GM12878 (cell line): ENCODE results near the gene CD48. TPM values are rescaled to one million over a fixed set of nuclear protein-coding genes. Genes with fewer than 3 reads are reported as not detected.

Experiments used
- ATF7 ChIP-seq: fragments of 450-650 bp; IDR thresholded peaks from 2 replicates; pipeline ENCODE4 v1.6.1; 2016; ENCODE audit warnings: low read depth, mild to moderate bottlenecking
- BHLHE40 ChIP-seq, 2 experiments: fragments of 450-650 bp in 1 of 2; IDR thresholded peaks; 2 replicates each; pipeline ENCODE4 v1.6.1; 2011 to 2017; ENCODE audit warnings: low read depth in 2 of 2, borderline replicate concordance in 1 of 2, improper control_type of control experiment in 1 of 2, low read length in 1 of 2, mild to moderate bottlenecking in 1 of 2
- BMI1 ChIP-seq: fragments of 450-650 bp; IDR thresholded peaks from 2 replicates; pipeline ENCODE4 v1.6.1; 2016; ENCODE audit warnings: mild to moderate bottlenecking, moderate library complexity, borderline replicate concordance
- CHD4 ChIP-seq: fragments of 200-600 bp; sonication (generic); IDR thresholded peaks from 2 replicates; pipeline ENCODE4 v1.6.1; 2016; ENCODE audit warnings: mild to moderate bottlenecking
- CREM ChIP-seq: IDR thresholded peaks from 2 replicates; pipeline ENCODE4 v1.6.1; 2014; ENCODE audit warnings: antibody characterized with exemption, low read depth
- FOXK2 ChIP-seq: fragments of 450-650 bp; IDR thresholded peaks from 2 replicates; pipeline ENCODE4 v1.6.1; 2017; ENCODE audit warnings: mild to moderate bottlenecking, moderate library complexity
- FOXM1 ChIP-seq: IDR thresholded peaks from 2 replicates; pipeline ENCODE4 v1.6.1; 2012; ENCODE audit warnings: low read depth, mild to moderate bottlenecking, inconsistent platforms, low read length, moderate library complexity
- GABPA ChIP-seq: IDR thresholded peaks from 2 replicates; pipeline ENCODE4 v1.6.1; 2014; ENCODE audit warnings: antibody characterized with exemption, low read depth, mild to moderate bottlenecking, inconsistent platforms
- HDAC6 ChIP-seq: fragments of 200-600 bp; sonication (generic); IDR thresholded peaks from one replicate; pipeline ENCODE4 v1.8.0; 2017; ENCODE audit warnings: antibody characterized with exemption; ENCODE audit not compliant: unreplicated experiment
- LARP7 ChIP-seq: fragments of 450-650 bp; IDR thresholded peaks from 2 replicates; pipeline ENCODE4 v1.6.1; 2017; ENCODE audit warnings: mild to moderate bottlenecking
- MTA2 ChIP-seq: fragments of 450-650 bp; IDR thresholded peaks from 2 replicates; pipeline ENCODE4 v1.6.1; 2016; ENCODE audit warnings: low read depth, mild to moderate bottlenecking, moderate library complexity
- NFYA ChIP-seq: IDR thresholded peaks from 2 replicates; pipeline ENCODE4 v1.6.1; 2011; ENCODE audit warnings: low read depth, mild to moderate bottlenecking, low read length, improper control_type of control experiment, borderline replicate concordance
- NFYB ChIP-seq: IDR thresholded peaks from 2 replicates; pipeline ENCODE4 v1.6.1; 2011; ENCODE audit warnings: low read depth, mild to moderate bottlenecking, low read length, improper control_type of control experiment, moderate library complexity; ENCODE audit not compliant: insufficient read depth
- PML ChIP-seq: IDR thresholded peaks from 2 replicates; pipeline ENCODE4 v1.6.1; 2012; ENCODE audit warnings: low read length, inconsistent platforms
- RB1 ChIP-seq: fragments of 450-650 bp; formaldehyde crosslinking; IDR thresholded peaks from 2 replicates; pipeline ENCODE4 v1.6.1; 2017; ENCODE audit warnings: mild to moderate bottlenecking, borderline replicate concordance
- SP1 ChIP-seq: IDR thresholded peaks from one replicate; pipeline ENCODE4 v1.6.1; 2011; ENCODE audit warnings: low read depth, low read length
- SREBF2 ChIP-seq: IDR thresholded peaks from 2 replicates; pipeline ENCODE4 v1.6.1; 2012; ENCODE audit warnings: mild to moderate bottlenecking, low read length
- SUPT20H ChIP-seq: IDR thresholded peaks from 2 replicates; pipeline ENCODE4 v1.6.1; 2011; ENCODE audit warnings: low read depth, mild to moderate bottlenecking, low read length, moderate library complexity, borderline replicate concordance; ENCODE audit not compliant: control insufficient read depth
- ZBED1 ChIP-seq: IDR thresholded peaks from 2 replicates; pipeline ENCODE4 v1.6.1; 2016; ENCODE audit warnings: borderline replicate concordance
- ZNF384 ChIP-seq: IDR thresholded peaks from 2 replicates; pipeline ENCODE4 v1.6.1; 2012; ENCODE audit warnings: low read depth, mild to moderate bottlenecking, low read length, improper control_type of control experiment, borderline replicate concordance
- polyA plus RNA-seq, 11 experiments: library from polyadenylated mRNA; depleted of rRNA in 4 of 11; unstranded in 6 of 11; stranded (reverse) in 5 of 11; fragments of >200 nt; fragmentation: Nextera tagmentation in 4 of 11; fragmentation: Illumina TruSeq in 1 of 11; extraction: Ambion mirVana in 4 of 11; extraction: Trizol in 1 of 11; gene quantifications; 1 replicate in 1 of 11; 2 replicates in 10 of 11; pipeline versions ENCODE4 v1.2.1 to v1.2.3, GENCODE V29; 2011 to 2016; ENCODE audit warnings: inconsistent platforms in 2 of 11, missing spikeins in 2 of 11, low read depth in 1 of 11
- total RNA-seq, 4 experiments: library from RNA; depleted of rRNA in 3 of 4; stranded (reverse); fragments of >200 nt in 3 of 4; fragmentation: Illumina TruSeq in 1 of 4; extraction: Trizol in 1 of 4; gene quantifications; 2 replicates each; pipeline versions ENCODE4 v1.2.1 to v1.2.3, GENCODE V29; 2013 to 2021
- TF ChIP-seq, protein P1 (sequence below): fragments of 450-650 bp; IDR thresholded peaks from 2 replicates; pipeline ENCODE4 v1.6.1; 2017; ENCODE audit warnings: mild to moderate bottlenecking
- TF ChIP-seq, protein P2 (sequence below): fragments of 450-650 bp; IDR thresholded peaks from 2 replicates; pipeline ENCODE4 v1.6.1; 2018; ENCODE audit warnings: mild to moderate bottlenecking, low read depth, moderate library complexity; ENCODE audit not compliant: partially characterized antibody
- TF ChIP-seq, protein P3 (sequence below): IDR thresholded peaks from 2 replicates; pipeline ENCODE4 v1.6.1; 2011; ENCODE audit warnings: borderline replicate concordance, low read depth, mild to moderate bottlenecking, moderate library complexity, low read length; ENCODE audit not compliant: insufficient read depth, poor library complexity, severe bottlenecking
- TF ChIP-seq, protein P4 (sequence below): fragments of 450-650 bp; IDR thresholded peaks from 2 replicates; pipeline ENCODE4 v1.6.1; 2014; ENCODE audit warnings: mild to moderate bottlenecking

The CD48 gene
- total and polyA plus RNA-seq, 10 of the 15 experiments (the other 5 are each of a cell fraction or from before 2014, with no cell fraction given): 302 to 1,315 (median 430) TPM

DNA sequence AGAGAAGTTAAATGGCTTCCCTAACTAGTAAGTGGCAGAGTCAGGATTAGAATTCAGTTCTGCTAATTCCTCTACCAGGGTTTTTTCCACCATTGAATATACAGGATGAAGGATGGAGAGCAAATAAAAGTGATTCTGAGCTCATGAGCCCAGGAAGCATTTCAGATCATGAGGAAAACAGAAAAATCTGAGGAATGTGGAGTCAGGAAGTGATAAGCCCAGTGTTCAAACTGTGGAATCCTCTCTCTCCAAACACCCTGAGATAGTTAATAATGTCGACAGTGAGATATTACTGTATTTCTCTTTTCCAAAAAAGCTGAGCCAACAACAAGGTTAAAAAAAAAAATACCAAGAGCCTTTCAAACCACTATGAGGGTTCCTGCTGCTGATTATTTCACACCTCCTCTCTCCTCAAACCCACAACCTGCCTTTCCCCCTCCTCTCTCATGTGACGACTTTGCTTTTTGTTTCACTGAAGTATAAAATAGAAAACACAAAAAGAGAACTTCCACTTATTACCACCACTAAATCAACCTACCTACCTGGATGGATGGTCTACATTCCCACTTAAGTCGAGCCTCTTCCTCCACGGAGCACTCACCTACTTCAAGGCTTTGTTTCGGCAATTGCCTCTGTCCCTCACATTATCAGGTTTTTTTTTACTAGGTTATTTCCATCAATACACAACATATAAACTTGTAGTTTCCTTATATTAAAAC, 73.6 kb downstream of the CD48 start (continued):
- TF ChIP-seq, protein P1, sequence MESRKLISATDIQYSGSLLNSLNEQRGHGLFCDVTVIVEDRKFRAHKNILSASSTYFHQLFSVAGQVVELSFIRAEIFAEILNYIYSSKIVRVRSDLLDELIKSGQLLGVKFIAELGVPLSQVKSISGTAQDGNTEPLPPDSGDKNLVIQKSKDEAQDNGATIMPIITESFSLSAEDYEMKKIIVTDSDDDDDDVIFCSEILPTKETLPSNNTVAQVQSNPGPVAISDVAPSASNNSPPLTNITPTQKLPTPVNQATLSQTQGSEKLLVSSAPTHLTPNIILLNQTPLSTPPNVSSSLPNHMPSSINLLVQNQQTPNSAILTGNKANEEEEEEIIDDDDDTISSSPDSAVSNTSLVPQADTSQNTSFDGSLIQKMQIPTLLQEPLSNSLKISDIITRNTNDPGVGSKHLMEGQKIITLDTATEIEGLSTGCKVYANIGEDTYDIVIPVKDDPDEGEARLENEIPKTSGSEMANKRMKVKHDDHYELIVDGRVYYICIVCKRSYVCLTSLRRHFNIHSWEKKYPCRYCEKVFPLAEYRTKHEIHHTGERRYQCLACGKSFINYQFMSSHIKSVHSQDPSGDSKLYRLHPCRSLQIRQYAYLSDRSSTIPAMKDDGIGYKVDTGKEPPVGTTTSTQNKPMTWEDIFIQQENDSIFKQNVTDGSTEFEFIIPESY: no peak
- TF ChIP-seq FOXM1 (0 out of 2 replicates have a peak, but pooled peaks have one; percentile 4), RB1 (no peak), BMI1 (no peak), GABPA (no peak), LARP7 (no peak), ZNF384 (peak; percentile 86), MTA2 (peak; percentile 59; the same call in 1 of the 2 replicates), NFYA (no peak), HDAC6 (no peak), SREBF2 (no peak), CREM (no peak), SP1 (no peak), CHD4 (no peak), FOXK2 (no peak), SUPT20H (no peak), ZBED1 (peak; percentile 33; the same call in 1 of the 2 replicates), PML (no peak), NFYB (no peak), BHLHE40 (IDR thresholded peaks at IDR 0.05; ENCODE audit: borderline replicate concordance in 1 of 2, low read depth in 2 of 2, low read length in 1 of 2) (peak; percentile 75 to 84; a peak in 3 of 4 replicates), ATF7 (peak; percentile 89)
- TF ChIP-seq, protein P2, sequence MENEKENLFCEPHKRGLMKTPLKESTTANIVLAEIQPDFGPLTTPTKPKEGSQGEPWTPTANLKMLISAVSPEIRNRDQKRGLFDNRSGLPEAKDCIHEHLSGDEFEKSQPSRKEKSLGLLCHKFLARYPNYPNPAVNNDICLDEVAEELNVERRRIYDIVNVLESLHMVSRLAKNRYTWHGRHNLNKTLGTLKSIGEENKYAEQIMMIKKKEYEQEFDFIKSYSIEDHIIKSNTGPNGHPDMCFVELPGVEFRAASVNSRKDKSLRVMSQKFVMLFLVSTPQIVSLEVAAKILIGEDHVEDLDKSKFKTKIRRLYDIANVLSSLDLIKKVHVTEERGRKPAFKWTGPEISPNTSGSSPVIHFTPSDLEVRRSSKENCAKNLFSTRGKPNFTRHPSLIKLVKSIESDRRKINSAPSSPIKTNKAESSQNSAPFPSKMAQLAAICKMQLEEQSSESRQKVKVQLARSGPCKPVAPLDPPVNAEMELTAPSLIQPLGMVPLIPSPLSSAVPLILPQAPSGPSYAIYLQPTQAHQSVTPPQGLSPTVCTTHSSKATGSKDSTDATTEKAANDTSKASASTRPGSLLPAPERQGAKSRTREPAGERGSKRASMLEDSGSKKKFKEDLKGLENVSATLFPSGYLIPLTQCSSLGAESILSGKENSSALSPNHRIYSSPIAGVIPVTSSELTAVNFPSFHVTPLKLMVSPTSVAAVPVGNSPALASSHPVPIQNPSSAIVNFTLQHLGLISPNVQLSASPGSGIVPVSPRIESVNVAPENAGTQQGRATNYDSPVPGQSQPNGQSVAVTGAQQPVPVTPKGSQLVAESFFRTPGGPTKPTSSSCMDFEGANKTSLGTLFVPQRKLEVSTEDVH: peak; percentile 15
- TF ChIP-seq, protein P3, sequence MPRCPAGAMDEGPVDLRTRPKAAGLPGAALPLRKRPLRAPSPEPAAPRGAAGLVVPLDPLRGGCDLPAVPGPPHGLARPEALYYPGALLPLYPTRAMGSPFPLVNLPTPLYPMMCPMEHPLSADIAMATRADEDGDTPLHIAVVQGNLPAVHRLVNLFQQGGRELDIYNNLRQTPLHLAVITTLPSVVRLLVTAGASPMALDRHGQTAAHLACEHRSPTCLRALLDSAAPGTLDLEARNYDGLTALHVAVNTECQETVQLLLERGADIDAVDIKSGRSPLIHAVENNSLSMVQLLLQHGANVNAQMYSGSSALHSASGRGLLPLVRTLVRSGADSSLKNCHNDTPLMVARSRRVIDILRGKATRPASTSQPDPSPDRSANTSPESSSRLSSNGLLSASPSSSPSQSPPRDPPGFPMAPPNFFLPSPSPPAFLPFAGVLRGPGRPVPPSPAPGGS: no peak
- TF ChIP-seq, protein P4, sequence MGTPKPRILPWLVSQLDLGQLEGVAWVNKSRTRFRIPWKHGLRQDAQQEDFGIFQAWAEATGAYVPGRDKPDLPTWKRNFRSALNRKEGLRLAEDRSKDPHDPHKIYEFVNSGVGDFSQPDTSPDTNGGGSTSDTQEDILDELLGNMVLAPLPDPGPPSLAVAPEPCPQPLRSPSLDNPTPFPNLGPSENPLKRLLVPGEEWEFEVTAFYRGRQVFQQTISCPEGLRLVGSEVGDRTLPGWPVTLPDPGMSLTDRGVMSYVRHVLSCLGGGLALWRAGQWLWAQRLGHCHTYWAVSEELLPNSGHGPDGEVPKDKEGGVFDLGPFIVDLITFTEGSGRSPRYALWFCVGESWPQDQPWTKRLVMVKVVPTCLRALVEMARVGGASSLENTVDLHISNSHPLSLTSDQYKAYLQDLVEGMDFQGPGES: no peak
